Activated T-helper 2 cell treated with anti-CD3 and anti-CD28 coated beads, Interferon-gamma antibody, Interleukin-2, Interleukin-4, amounts not matched to agents 10 μg/mL and 5 μg/mL and 100 μg/mL, durations not matched to agents 14 hours and 24 hours and 36 hours (primary cell): ENCODE results near the gene ACSL1. TPM values are rescaled to one million over a fixed set of nuclear protein-coding genes. Genes with fewer than 3 reads are reported as not detected.

Experiments used
- DNase-seq: peaks from one replicate; pipeline ENCODE4 v3.0.0; 2021; ENCODE audit warnings: low spot score
- H3K27ac Mint-ChIP-seq: one replicate; pipeline ENCODE4 v1.8.0; 2021; ENCODE audit warnings: mixed read lengths
- H3K27me3 Mint-ChIP-seq: one replicate; pipeline ENCODE4 v1.8.0; 2021; ENCODE audit warnings: low read depth, mixed read lengths
- H3K36me3 Mint-ChIP-seq: one replicate; pipeline ENCODE4 v1.8.0; 2021; ENCODE audit warnings: low read depth, mixed read lengths
- H3K4me1 Mint-ChIP-seq: one replicate; pipeline ENCODE4 v1.8.0; 2021; ENCODE audit warnings: low read depth, mixed read lengths
- H3K4me3 Mint-ChIP-seq: one replicate; pipeline ENCODE4 v1.8.0; 2021; ENCODE audit warnings: low read depth, mild to moderate bottlenecking, moderate library complexity, mixed read lengths
- H3K9me3 Mint-ChIP-seq: one replicate; pipeline ENCODE4 v1.8.0; 2021; ENCODE audit warnings: mixed read lengths
- intact Hi-C: fragments of 100-400 bp; cut with micrococcal nuclease; formaldehyde crosslinking; loops from one replicate; pipeline ENCODE4 v1.15.1; 2023
- total RNA-seq: library from RNA; stranded (reverse); gene quantifications from 2 replicates; pipeline ENCODE4 v1.2.3, GENCODE V29; 2022

Gene ACSL1
- 42.7 and 43.0 TPM in 2 replicates for total RNA-seq

GRCh38 chr4:184825896-184826690 lies at the start of gene ACSL1:
ACSL1 (minus strand) TSS chr4:184825968; CDS start chr4:184803514, 22,454 bp downstream.
- DNase-seq = peak; percentile 72
- H3K4me1 Mint-ChIP-seq = peaks cover 39% of the 10 kb centered on the region
- peak within 1 kb of the TSS; percentile 94 for H3K4me3 Mint-ChIP-seq
- H3K36me3 Mint-ChIP-seq = peaks cover 17% of the 10 kb centered on the region
- peaks cover 19% of the 10 kb centered on the region for H3K27me3 Mint-ChIP-seq
- intact Hi-C loops = loop anchor here (1.0 to 10.0 kb wide), 7 partner anchors 19 to 569 kb away; partner anchors contain the start of genes ANKRD37, CASP3, CFAP97 and LRP2BP
- H3K27ac Mint-ChIP-seq = peak within 1 kb of the TSS; percentile 90
- no peaks in the 10 kb centered on the region for H3K9me3 Mint-ChIP-seq

GRCh38 chr4:184873054-184873453 lies 47.3 kb upstream of the ACSL1 start:
- Mint-ChIP-seq H3K4me3 (no peak overlapping the region), H3K27ac (no peak overlapping the region), H3K36me3 (no peaks in the 10 kb centered on the region), H3K9me3 (no peaks in the 10 kb centered on the region), H3K27me3 (peaks cover 15% of the 10 kb centered on the region), H3K4me1 (no peaks in the 10 kb centered on the region)
- intact Hi-C loops = no loop called here
- no peak for DNase-seq

GRCh38 chr4:184870718-184871117 lies 45.0 kb upstream of the ACSL1 start:
- Mint-ChIP-seq H3K4me1 (no peaks in the 10 kb centered on the region), H3K27ac (no peak overlapping the region), H3K9me3 (no peaks in the 10 kb centered on the region)

GRCh38 chr4:184868623-184869022 lies 42.9 kb upstream of the ACSL1 start:
- H3K4me3 Mint-ChIP-seq = no peak overlapping the region

More at GRCh38 chr4:184870718-184871117, 45.0 kb upstream of the ACSL1 start:
- H3K27me3 Mint-ChIP-seq = peaks cover 15% of the 10 kb centered on the region
- intact Hi-C loops = no loop called here
- no peaks in the 10 kb centered on the region for H3K36me3 Mint-ChIP-seq
- no peak overlapping the region for H3K4me3 Mint-ChIP-seq
- DNase-seq = no peak

GRCh38 chr4:184863916-184864315 lies 38.1 kb upstream of the ACSL1 start:
- Mint-ChIP-seq H3K9me3 (no peaks in the 10 kb centered on the region), H3K27ac (no peak overlapping the region), H3K36me3 (no peaks in the 10 kb centered on the region), H3K27me3 (peaks cover 19% of the 10 kb centered on the region), H3K4me1 (peaks cover 21% of the 10 kb centered on the region), H3K4me3 (no peak overlapping the region)
- intact Hi-C loops = loop anchor here (5.0 kb wide), 1 partner anchor 42 kb away; no protein-coding TSS in a partner anchor
- no peak for DNase-seq

More at GRCh38 chr4:184868623-184869022, 42.9 kb upstream of the ACSL1 start:
- no peaks in the 10 kb centered on the region for H3K9me3 Mint-ChIP-seq
- intact Hi-C loops = no loop called here
- peaks cover 21% of the 10 kb centered on the region for H3K27me3 Mint-ChIP-seq
- H3K4me1 Mint-ChIP-seq = no peaks in the 10 kb centered on the region
- no peak overlapping the region for H3K27ac Mint-ChIP-seq
- H3K36me3 Mint-ChIP-seq = no peaks in the 10 kb centered on the region
- DNase-seq = no peak

GRCh38 chr4:184861047-184861446 lies 35.3 kb upstream of the ACSL1 start:
- Mint-ChIP-seq H3K36me3 (no peaks in the 10 kb centered on the region), H3K4me3 (no peak overlapping the region), H3K27ac (no peak overlapping the region), H3K4me1 (peaks cover 21% of the 10 kb centered on the region), H3K27me3 (peaks cover 19% of the 10 kb centered on the region), H3K9me3 (no peaks in the 10 kb centered on the region)
- intact Hi-C loops = loop anchor here (5.0 kb wide), 1 partner anchor 39 kb away; no protein-coding TSS in a partner anchor
- no peak for DNase-seq

GRCh38 chr4:184860018-184860779 lies 34.4 kb upstream of the ACSL1 start:
- H3K9me3 Mint-ChIP-seq = no peaks in the 10 kb centered on the region
- DNase-seq = no peak
- no peaks in the 10 kb centered on the region for H3K36me3 Mint-ChIP-seq
- intact Hi-C loops = loop anchor here (5.0 kb wide), 1 partner anchor 38 kb away; no protein-coding TSS in a partner anchor
- H3K27me3 Mint-ChIP-seq = peaks cover 19% of the 10 kb centered on the region
- no peak overlapping the region for H3K4me3 Mint-ChIP-seq
- H3K27ac Mint-ChIP-seq = no peak overlapping the region
- peaks cover 24% of the 10 kb centered on the region for H3K4me1 Mint-ChIP-seq

GRCh38 chr4:184857441-184858121 lies 31.8 kb upstream of the ACSL1 start:
- intact Hi-C loops = loop anchor here (10.0 kb wide), 1 partner anchor 107 kb away; no protein-coding TSS in a partner anchor
- peaks cover 2% of the 10 kb centered on the region for H3K27me3 Mint-ChIP-seq

GRCh38 chr4:184856277-184856609 lies 30.5 kb upstream of the ACSL1 start:
- H3K27me3 Mint-ChIP-seq = peaks cover 1% of the 10 kb centered on the region
- H3K9me3 Mint-ChIP-seq = no peaks in the 10 kb centered on the region
- intact Hi-C loops = loop anchor here (10.0 kb wide), 1 partner anchor 109 kb away; no protein-coding TSS in a partner anchor
- H3K4me1 Mint-ChIP-seq = peaks cover 31% of the 10 kb centered on the region
- no peak overlapping the region for H3K4me3 Mint-ChIP-seq
- no peak for DNase-seq
- no peak overlapping the region for H3K27ac Mint-ChIP-seq
- H3K36me3 Mint-ChIP-seq = no peaks in the 10 kb centered on the region

More at GRCh38 chr4:184857441-184858121, 31.8 kb upstream of the ACSL1 start:
- Mint-ChIP-seq H3K36me3 (no peaks in the 10 kb centered on the region), H3K9me3 (no peaks in the 10 kb centered on the region), H3K27ac (no peak overlapping the region), H3K4me1 (peaks cover 35% of the 10 kb centered on the region), H3K4me3 (no peak overlapping the region)
- DNase-seq = no peak

GRCh38 chr4:184854673-184855072 lies 28.9 kb upstream of the ACSL1 start:
- no peak for DNase-seq
- Mint-ChIP-seq H3K9me3 (no peaks in the 10 kb centered on the region), H3K4me1 (peaks cover 22% of the 10 kb centered on the region), H3K4me3 (no peak overlapping the region), H3K36me3 (no peaks in the 10 kb centered on the region), H3K27ac (no peak overlapping the region), H3K27me3 (no peaks in the 10 kb centered on the region)
- intact Hi-C loops = loop anchor here (10.0 kb wide), 1 partner anchor 110 kb away; no protein-coding TSS in a partner anchor

- Mint-ChIP-seq H3K27ac (no peak overlapping the region), H3K9me3 (no peaks in the 10 kb centered on the region), H3K4me3 (no peak overlapping the region), H3K27me3 (no peaks in the 10 kb centered on the region), H3K36me3 (no peaks in the 10 kb centered on the region), H3K4me1 (peaks cover 29% of the 10 kb centered on the region)
- intact Hi-C loops = loop anchor here (10.0 kb wide), 1 partner anchor 111 kb away; no protein-coding TSS in a partner anchor
- no peak for DNase-seq
These were observed 27.7 kb upstream of the ACSL1 start for GRCh38 chr4:184853436-184853835.

- intact Hi-C loops = loop anchor here (2.0 to 10.0 kb wide), 4 partner anchors 27 to 113 kb away; partner anchors contain the start of gene ACSL1
- Mint-ChIP-seq H3K4me1 (peaks cover 34% of the 10 kb centered on the region), H3K9me3 (no peaks in the 10 kb centered on the region), H3K36me3 (no peaks in the 10 kb centered on the region), H3K4me3 (no peak overlapping the region), H3K27ac (no peak overlapping the region), H3K27me3 (peaks cover 2% of the 10 kb centered on the region)
- no peak for DNase-seq
These were observed 26.1 kb upstream of the ACSL1 start for GRCh38 chr4:184851886-184852285.
